ENCODE data around the gene SLC25A25. TPM values are rescaled to one million over a fixed set of nuclear protein-coding genes. Genes with fewer than 3 reads are reported as not detected.
"Not testable (repeated sequence)": the region's sequence is repeated elsewhere in the genome, so short reads cannot be mapped to it uniquely, and the experiment has no call there.

SLC25A25 gene
- total RNA-seq, 1 experiment from 2014 or later = 4.1 TPM

- no peaks in the 10 kb centered on the region for H4K20me1 ChIP-seq (ENCODE audit: insufficient read depth, low read depth, low read length)
- no peaks in the 10 kb centered on the region for H3K27me3 ChIP-seq (ENCODE audit: low read length)
- no peak for DNase-seq
- H3K79me2 ChIP-seq (ENCODE audit: low read length) = peaks cover 18% of the 10 kb centered on the region
- no peak overlapping the region for H3K9ac ChIP-seq (ENCODE audit: low read length)
- H3K4me1 ChIP-seq (ENCODE audit: low read length) = peaks cover 20% of the 10 kb centered on the region
- H3K4me3 ChIP-seq (ENCODE audit: low read length) = no peak overlapping the region
- H3K9me3 ChIP-seq (ENCODE audit: low read length) = no peaks in the 10 kb centered on the region
- no peaks in the 10 kb centered on the region for H3K36me3 ChIP-seq (ENCODE audit: insufficient read depth, low read length)
- no peak overlapping the region for H3K27ac ChIP-seq (ENCODE audit: low read length)
- H2AFZ ChIP-seq (ENCODE audit: low read length) = no peak overlapping the region
- no peaks in the 10 kb centered on the region for H3K9me2 ChIP-seq (replicated peaks; ENCODE audit: insufficient read depth, low read length)
- no peak overlapping the region for H3K4me2 ChIP-seq (ENCODE audit: low read depth, low read length, poor library complexity, severe bottlenecking)
These were observed 4.9 kb upstream of the SLC25A25 start for GRCh38 chr9:128062846-128063831.

DNA sequence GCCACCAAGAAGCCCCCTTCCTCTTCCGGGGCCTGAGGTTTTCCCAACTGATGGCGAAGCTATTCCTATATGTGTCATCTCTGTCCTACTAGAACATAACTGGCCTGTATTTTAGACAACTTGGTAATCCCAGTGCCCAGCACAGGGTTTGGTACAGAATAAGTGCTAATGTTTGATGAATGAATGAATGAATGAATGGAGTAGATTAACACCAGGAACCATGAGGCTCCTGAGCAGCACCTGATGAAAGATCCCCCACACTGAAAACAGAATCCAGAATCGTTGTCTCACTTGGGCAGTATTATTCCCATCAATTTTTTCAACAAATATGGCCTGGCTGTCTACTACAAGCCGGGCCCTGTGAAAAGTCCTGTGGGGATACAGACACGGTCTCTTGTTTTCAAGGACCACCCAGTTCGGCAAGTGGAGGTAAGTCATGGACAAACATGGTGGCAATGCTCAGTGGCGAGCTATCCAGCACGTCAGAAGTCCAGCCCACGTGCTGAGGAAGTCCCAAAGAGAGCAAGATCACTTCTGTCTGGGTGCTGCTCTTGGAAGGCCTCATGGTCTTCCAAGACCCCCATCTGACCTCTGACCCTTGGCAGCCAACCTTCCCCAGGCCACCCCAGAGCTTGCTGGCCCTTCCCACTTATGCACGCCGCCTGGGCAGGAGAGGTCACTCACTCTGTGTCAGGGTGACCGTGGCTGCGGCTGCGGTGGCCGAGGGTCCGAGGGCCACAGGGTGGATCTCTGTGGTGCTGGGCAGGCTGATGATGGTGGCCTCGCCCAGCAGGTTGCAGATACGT, 1.9 kb upstream of the SLC25A25 start:
- H3K4me3 ChIP-seq (ENCODE audit: low read length) = peak overlapping the region; percentile 81
- H3K9me2 ChIP-seq (replicated peaks; ENCODE audit: insufficient read depth, low read length) = no peaks in the 10 kb centered on the region
- peak overlapping the region; percentile 75 for H3K9ac ChIP-seq (ENCODE audit: low read length)
- peaks cover 32% of the 10 kb centered on the region for H3K4me1 ChIP-seq (ENCODE audit: low read length)
- no peaks in the 10 kb centered on the region; the same call in 1 of the 2 replicates for H4K20me1 ChIP-seq (ENCODE audit: insufficient read depth, low read depth, low read length)
- H3K27me3 ChIP-seq (ENCODE audit: low read length) = no peaks in the 10 kb centered on the region
- no peaks in the 10 kb centered on the region for H3K36me3 ChIP-seq (ENCODE audit: insufficient read depth, low read length)
- no peak overlapping the region for H2AFZ ChIP-seq (ENCODE audit: low read length)
- no peak for DNase-seq
- H3K27ac ChIP-seq (ENCODE audit: low read length) = no peak overlapping the region
- H3K4me2 ChIP-seq (ENCODE audit: low read depth, low read length, poor library complexity, severe bottlenecking) = peak overlapping the region; percentile 80
- no peaks in the 10 kb centered on the region for H3K9me3 ChIP-seq (ENCODE audit: low read length)
- H3K79me2 ChIP-seq (ENCODE audit: low read length) = peaks cover 44% of the 10 kb centered on the region

DNA sequence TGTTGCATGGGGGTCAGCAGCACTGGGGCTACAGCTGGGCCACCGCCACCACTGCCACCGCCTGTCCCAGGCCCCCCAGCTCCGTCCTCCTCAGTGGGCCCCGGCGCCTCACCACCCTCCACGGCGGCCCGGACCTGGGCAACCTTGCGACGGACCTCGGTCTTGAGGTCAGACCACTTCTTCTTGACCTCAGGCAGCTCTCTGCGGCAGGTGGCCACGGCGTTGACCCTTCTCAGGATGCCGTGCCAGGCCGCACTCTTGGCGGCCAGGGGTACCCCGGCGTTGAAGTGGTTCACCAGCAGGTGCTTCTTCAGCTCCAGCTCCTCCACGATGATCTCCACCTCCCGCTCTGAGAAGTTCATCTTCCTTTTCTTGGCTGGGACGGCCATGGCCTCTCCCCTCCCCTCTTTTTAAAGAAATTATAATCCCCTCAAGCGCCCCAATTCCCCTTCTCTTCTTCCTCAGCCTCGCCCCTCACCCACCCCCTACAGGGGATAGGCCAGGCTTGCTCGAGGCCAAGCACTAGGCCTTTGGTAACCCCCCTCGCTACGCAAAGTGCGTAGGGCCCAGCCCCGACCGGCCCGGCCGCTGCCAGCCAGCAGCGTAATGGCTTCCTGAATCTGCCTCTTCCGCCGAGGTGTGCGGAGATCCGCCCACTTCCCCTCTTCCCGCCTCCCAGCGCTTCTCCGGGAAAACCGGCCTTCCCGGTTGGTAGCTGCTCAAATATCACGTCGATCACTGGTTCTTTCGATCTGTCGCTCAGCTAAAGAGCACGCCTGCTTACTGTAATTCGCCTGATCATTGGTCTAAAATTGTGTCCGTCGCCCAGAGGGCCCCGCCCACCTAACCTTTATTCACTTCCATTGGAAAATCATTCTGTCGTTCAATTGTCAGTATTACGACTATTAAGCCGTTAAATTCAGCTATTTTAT, 1.1 kb upstream of the SLC25A25 start, which contains the start of gene NAIF1:
TSS of gene NAIF1 (minus strand) at position 608 of the 932 bp plus-strand sequence. CDS start at position 389, 219 bp downstream.
- DNase-seq = peak; percentile 99
- Histone ChIP-seq H2AFZ (ENCODE audit: low read length) (peak within 1 kb of the TSS; percentile 90), H3K27me3 (ENCODE audit: low read length) (no peaks in the 10 kb centered on the region), H3K9me3 (ENCODE audit: low read length) (no peaks in the 10 kb centered on the region), H3K79me2 (ENCODE audit: low read length) (peaks cover 53% of the 10 kb centered on the region), H4K20me1 (ENCODE audit: insufficient read depth, low read depth, low read length) (no peaks in the 10 kb centered on the region; the same call in 1 of the 2 replicates), H3K27ac (ENCODE audit: low read length) (peak within 1 kb of the TSS; percentile 93), H3K4me3 (ENCODE audit: low read length) (peak within 1 kb of the TSS; percentile 93), H3K4me2 (ENCODE audit: low read depth, low read length, poor library complexity, severe bottlenecking) (peak within 1 kb of the TSS; percentile 98), H3K4me1 (ENCODE audit: low read length) (peaks cover 41% of the 10 kb centered on the region), H3K9me2 (replicated peaks; ENCODE audit: insufficient read depth, low read length) (no peaks in the 10 kb centered on the region), H3K9ac (ENCODE audit: low read length) (peak within 1 kb of the TSS; percentile 88), H3K36me3 (ENCODE audit: insufficient read depth, low read length) (no peaks in the 10 kb centered on the region)

DNA sequence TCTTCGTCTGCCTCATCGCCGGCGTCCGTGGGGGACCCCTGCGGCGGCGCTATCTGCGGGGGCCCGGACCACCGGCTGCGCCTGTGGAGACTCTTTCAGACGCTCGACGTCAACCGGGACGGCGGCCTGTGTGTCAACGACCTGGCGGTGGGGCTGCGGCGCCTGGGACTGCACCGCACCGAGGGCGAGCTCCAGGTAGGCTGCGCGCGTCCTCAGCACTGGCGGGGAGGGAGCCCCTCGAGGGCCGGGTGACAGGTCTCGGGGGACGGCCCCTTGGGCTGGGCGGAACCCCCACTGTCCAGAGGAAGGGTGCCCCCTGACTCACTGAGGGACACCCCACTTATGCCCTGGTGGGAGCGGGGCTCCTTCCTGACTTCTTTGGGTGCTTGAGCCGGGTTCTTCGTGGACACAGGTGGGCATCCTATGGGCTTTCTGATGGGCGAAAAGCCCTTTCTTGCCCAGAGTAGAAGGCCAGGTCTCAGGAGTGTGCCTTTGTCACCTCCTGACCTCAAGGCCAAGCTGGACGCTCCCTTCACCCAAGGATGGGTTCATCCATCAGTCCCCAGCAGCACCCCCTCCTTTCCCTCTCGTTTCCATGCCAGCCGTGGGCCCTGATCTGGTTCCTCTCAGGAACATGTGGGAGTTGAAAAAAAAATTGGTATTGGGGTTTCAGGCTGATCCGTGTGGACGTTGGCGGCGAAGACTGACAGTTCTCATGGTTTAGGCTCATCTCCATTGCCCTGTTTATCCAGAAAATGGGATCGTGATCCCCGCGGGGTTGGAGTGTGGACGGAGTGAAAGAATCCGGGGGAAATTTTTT, 564 bp downstream of the SLC25A25 start:
- DNase-seq = peak; percentile 68

GRCh38 chr9:128070874-128071273, 2.8 kb downstream of the SLC25A25 start:
- Histone ChIP-seq H3K79me2 (ENCODE audit: low read length) (peaks cover 82% of the 10 kb centered on the region), H4K20me1 (ENCODE audit: insufficient read depth, low read depth, low read length) (no peaks in the 10 kb centered on the region; the same call in 1 of the 2 replicates), H3K9ac (ENCODE audit: low read length) (no peak overlapping the region), H3K4me3 (ENCODE audit: low read length) (no peak overlapping the region), H2AFZ (ENCODE audit: low read length) (no peak overlapping the region), H3K9me3 (ENCODE audit: low read length) (no peaks in the 10 kb centered on the region), H3K9me2 (replicated peaks; ENCODE audit: insufficient read depth, low read length) (no peaks in the 10 kb centered on the region), H3K27me3 (ENCODE audit: low read length) (no peaks in the 10 kb centered on the region), H3K4me1 (ENCODE audit: low read length) (peaks cover 50% of the 10 kb centered on the region), H3K36me3 (ENCODE audit: insufficient read depth, low read length) (no peaks in the 10 kb centered on the region), H3K4me2 (ENCODE audit: low read depth, low read length, poor library complexity, severe bottlenecking) (no peak overlapping the region), H3K27ac (ENCODE audit: low read length) (no peak overlapping the region)
- no peak for DNase-seq

More for the DNA sequence above, 564 bp downstream of the SLC25A25 start:
- peak overlapping the region; percentile 93 for H3K4me3 ChIP-seq (ENCODE audit: low read length)
- no peaks in the 10 kb centered on the region; the same call in 1 of the 2 replicates for H4K20me1 ChIP-seq (ENCODE audit: insufficient read depth, low read depth, low read length)
- H3K9me3 ChIP-seq (ENCODE audit: low read length) = no peaks in the 10 kb centered on the region
- H3K4me1 ChIP-seq (ENCODE audit: low read length) = peaks cover 55% of the 10 kb centered on the region
- no peaks in the 10 kb centered on the region for H3K27me3 ChIP-seq (ENCODE audit: low read length)
- peak overlapping the region; percentile 86 for H3K9ac ChIP-seq (ENCODE audit: low read length)
- peak overlapping the region; percentile 38; the same call in 1 of the 2 replicates for H3K27ac ChIP-seq (ENCODE audit: low read length)
- H3K79me2 ChIP-seq (ENCODE audit: low read length) = peaks cover 69% of the 10 kb centered on the region
- H3K4me2 ChIP-seq (ENCODE audit: low read depth, low read length, poor library complexity, severe bottlenecking) = peak overlapping the region; percentile 97
- no peaks in the 10 kb centered on the region for H3K9me2 ChIP-seq (replicated peaks; ENCODE audit: insufficient read depth, low read length)
- peak overlapping the region; percentile 25; the same call in 1 of the 2 replicates for H2AFZ ChIP-seq (ENCODE audit: low read length)
- no peaks in the 10 kb centered on the region for H3K36me3 ChIP-seq (ENCODE audit: insufficient read depth, low read length)

- H2AFZ ChIP-seq (ENCODE audit: low read length); H3K27me3 ChIP-seq (ENCODE audit: low read length); H3K9me2 ChIP-seq (replicated peaks; ENCODE audit: insufficient read depth, low read length); H3K36me3 ChIP-seq (ENCODE audit: insufficient read depth, low read length); H4K20me1 ChIP-seq (ENCODE audit: insufficient read depth, low read depth, low read length); H3K9me3 ChIP-seq (ENCODE audit: low read length); DNase-seq: not testable (repeated sequence)
- Histone ChIP-seq H3K4me2 (ENCODE audit: low read depth, low read length, poor library complexity, severe bottlenecking) (peak overlapping the region; percentile 67), H3K79me2 (ENCODE audit: low read length) (peaks cover 76% of the 10 kb centered on the region), H3K4me3 (ENCODE audit: low read length) (peak overlapping the region; percentile 54), H3K9ac (ENCODE audit: low read length) (peak overlapping the region; percentile 57), H3K4me1 (ENCODE audit: low read length) (peaks cover 44% of the 10 kb centered on the region), H3K27ac (ENCODE audit: low read length) (peak overlapping the region; percentile 86)
These were observed 3.4 kb downstream of the SLC25A25 start for GRCh38 chr9:128071475-128071874.
